GDM1 (cell line): ENCODE measurements around the gene DCLK2.

ENCODE experiments used
- DNase-seq: peaks from one replicate; lab custom pipeline; 2025; lab: John Stamatoyannopoulos, UW

Gene DCLK2

DNA sequence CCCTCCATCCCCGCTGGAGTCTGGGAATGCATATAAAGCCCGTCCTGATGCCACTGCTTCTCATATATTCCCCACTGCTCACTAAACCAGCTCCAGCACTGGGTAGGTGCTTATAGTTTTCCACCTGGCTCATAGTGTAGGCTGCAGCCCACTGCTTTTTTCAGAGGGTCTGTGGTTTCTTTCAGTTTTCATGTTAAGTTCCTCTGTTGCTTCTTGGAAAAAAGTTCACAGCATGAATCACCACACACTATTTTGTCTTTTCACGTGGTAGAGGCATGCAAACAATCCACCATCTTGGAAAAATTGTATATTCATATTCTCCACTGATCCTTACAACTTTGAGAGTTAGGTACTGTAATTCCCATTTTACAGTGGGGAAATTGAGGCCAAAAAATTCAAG is 39.4 kb downstream of the DCLK2 start:
- DNase-seq: no peak

DNA sequence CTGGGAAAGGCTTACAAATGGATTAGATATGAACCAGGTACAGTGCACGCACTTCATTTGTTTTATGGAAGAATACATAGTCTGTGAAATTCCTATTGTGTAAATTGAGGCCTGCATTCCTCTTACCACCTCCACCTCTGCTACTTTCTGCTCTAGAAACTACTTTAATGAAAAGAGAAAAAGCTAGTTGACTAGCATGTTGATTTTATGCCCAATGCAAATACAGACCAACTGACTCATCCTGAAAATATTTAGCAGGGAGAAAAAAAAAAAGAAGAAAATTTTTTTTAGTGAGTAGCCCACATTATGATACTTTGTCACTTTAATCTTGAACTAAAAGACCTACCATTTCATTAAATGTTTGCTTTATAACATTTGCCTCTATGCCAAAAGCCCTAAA is 41.2 kb downstream of the DCLK2 start:
- DNase-seq: no peak

GRCh38 chr4:150123087-150123486 is 44.8 kb downstream of the DCLK2 start:
- DNase-seq: no peak

GRCh38 chr4:150123796-150124677 is 45.8 kb downstream of the DCLK2 start:
- no peak for DNase-seq

DNA sequence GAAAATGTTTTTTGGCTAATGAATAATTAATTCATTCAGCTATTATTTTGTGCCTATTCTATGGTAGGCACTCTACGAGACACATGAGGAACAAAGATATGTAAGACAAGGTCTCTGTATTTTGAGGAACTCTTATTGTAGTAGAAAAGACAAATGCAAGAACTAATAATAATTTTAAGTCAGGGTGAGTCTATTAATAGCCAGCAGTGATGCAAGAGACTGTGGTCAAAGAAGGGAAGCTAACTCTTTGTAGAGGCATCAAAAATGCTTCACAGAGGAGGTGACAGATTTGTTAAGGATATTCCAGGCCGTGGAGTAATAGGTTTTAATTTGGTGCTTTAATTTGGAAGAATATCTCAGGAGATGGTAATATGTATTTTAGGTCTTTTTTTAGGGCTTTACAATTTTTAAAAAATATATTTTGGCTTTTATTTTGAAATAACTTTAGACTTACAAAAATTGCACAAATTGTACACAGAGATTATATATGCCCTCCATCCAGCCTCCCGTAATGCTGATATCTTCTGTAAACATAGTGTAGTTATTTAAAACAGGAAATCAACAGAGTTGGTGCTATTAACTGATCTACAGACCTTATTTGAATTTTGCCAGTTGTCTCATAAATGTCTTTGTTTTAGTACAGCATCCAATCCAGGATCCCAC is 48.1 kb downstream of the DCLK2 start:
- no peak for DNase-seq

DNA sequence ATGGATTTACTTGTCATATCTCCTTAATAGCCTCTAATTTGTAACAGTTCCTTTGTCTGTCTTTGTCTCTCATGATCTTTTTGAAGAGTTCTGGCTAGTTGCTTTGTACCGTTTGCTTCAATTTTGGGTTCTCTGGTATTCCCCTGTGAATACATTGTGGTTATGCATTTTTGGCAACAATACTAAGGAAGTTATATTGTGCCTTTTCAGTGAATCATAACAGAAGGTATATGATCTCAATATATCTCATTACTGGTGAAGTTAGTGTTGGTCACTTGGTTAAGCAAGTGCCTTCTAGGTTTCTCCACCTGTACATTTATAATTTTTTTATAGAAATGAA is 48.6 kb downstream of the DCLK2 start:
- no peak for DNase-seq

DNA sequence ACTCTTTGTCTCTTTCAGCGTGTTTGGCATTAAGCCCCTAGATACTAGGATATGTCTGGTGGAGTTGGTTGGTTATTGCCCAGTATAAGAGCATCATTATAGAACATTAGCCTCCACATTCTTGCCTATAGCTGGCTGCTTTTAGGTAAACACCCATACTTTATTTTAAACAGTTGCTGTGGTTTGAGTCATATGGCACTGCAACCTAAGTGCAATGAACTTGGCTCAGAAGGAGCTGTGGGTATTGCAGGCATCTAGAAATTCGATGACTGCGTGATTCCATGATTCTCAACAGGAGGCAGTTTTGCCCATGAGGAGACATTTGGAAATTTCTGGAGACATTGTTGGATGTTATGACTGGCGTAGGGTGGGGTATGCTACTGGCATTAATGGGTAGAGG is 49.5 kb downstream of the DCLK2 start:
- DNase-seq: no peak

GRCh38 chr4:150130933-150131332 is 52.7 kb downstream of the DCLK2 start:
- no peak for DNase-seq

GRCh38 chr4:150131581-150132228 is 53.5 kb downstream of the DCLK2 start:
- DNase-seq: no peak

GRCh38 chr4:150133605-150134004 is 55.4 kb downstream of the DCLK2 start:
- DNase-seq: no peak

DNA sequence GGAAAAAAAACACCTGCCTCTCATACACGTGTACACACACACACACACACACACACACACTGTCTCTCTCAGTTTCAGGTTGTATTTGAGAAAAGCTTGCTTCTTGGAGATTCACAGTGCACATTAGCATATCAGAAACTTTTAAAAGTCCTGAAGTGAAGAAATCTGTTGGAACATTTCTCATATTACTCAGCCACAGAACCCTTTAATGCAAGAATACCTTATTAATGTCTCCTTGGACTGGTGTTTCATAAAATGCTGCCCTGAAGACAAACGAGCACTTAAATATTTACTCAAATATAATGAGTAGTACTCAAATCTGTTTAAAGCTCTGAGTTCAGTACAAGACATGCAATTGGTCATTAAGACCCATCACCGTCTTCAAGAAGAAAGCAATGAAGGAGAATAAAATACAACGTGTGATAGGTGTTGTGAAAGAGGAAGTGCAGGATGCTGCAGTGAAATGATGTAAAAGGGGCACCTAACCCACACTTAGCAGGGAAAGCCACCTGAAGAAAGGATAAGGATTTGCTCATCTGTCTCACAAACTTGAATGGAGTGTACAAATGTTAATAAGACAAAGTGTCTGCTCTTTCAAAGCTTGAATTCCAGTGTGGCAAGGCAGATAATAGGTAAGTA is 57.0 kb downstream of the DCLK2 start:
- no peak for DNase-seq

- DNase-seq: no peak
These were observed 57.8 kb downstream of the DCLK2 start for GRCh38 chr4:150136036-150136435.

DNA sequence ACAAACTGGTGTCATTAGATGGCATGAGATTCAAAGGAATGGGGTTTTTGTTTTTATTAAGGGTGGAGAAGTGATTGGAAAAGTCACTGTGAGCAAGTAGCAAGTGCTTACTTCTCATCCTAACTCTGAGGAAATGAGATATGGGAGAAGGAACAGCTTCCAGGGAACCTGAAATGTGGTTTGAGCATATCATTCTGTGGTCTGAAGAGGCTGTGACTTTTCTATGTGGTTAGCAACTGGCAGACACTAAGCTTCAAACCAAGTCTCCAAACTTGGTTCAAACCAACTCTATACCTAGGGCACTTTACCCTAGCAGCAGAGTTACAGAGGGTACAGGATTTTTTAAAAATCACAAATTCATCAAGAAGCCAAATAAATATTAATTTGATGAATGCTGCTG is 58.2 kb downstream of the DCLK2 start:
- DNase-seq: no peak

GRCh38 chr4:150139297-150139865 is 61.1 kb downstream of the DCLK2 start:
- DNase-seq: no peak

DNA sequence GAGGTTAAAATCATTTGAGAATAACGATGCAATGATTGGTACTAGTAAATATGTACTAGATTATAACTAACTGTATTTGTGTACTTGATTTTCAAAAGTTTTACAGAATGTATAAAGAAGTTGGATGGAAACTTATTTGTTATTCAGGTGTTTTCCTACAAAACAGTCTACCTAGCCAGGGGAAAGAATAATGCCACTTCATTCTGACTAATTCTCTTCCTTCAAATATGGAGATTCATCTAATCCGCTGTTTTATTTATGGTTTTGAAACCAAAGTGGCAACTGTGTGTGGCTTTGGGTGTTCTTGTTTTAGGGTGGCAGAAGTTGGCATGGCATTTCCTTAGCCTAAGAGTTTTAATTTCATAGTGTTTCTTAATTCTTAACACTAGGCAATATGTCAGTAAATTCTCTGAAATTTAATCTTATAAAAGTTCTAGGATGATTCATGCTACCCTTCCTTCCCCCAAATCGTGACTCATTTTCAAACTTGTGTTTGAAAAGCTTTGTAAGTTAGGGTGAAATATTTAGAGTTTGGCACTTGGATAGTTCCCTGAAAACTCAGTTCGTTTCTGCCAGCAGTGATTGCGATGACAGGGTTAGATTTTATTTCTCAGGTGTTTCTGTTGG is 62.6 kb downstream of the DCLK2 start:
- no peak for DNase-seq

DNA sequence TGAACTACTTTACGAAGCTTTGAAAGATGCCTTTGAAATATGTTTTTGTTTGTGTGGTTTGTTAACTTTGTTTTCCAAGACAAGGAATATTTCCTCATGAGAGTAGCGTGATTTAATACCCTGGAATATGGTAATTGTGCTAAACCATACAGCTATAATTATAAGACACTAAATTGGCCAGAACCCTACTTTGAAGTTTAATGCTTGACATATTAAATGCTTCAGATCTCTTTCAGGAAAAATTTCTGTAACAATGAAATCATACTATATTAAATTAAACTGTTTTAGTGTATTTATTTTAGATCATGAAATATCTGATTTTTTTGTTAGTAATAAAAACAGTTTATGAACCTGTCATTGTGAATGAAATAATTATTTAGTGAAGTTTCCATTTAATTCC is 63.5 kb downstream of the DCLK2 start:
- DNase-seq: no peak

- DNase-seq: no peak
These were observed 64.6 kb downstream of the DCLK2 start for GRCh38 chr4:150142831-150143230.

DNA sequence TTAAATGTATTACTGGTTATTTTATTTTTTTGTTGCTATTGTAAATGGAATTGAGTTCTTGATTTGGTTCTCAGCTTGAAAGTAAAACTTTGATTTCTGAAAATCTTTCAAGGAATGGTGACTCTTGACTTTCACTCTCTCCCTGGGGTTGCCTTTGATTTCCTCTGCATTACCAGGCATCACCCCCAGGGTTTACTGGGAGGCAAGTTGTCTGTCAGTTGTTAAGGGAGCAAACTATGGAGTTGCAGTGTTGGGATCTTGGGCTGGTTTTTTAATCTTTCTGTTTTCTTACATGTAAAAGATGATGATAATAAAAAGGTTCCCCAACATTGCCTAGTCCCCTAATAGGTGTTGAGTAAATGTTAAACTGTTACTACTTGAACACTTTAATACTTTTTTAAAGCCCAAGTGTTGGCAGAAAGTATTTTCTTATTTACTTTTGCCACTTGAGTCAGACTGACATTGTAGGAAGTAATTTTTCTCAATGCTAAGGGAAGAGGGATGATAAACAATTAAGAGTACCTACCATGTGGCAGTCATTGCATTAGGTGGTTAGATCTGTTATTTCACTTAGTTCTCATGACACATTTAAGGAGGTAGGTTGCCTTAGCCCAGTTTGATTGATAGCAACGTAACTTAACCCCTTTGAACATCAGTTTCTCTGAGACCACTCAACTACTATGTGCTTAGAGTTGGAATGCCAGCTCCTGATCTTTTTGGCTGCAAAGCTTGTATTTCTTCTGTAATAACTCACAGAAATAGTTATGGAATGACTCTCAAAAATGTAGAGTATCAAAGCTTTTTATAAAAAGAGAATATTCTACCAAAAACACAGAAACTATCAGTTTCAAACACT is 67.1 kb downstream of the DCLK2 start:
- DNase-seq: no peak

DNA sequence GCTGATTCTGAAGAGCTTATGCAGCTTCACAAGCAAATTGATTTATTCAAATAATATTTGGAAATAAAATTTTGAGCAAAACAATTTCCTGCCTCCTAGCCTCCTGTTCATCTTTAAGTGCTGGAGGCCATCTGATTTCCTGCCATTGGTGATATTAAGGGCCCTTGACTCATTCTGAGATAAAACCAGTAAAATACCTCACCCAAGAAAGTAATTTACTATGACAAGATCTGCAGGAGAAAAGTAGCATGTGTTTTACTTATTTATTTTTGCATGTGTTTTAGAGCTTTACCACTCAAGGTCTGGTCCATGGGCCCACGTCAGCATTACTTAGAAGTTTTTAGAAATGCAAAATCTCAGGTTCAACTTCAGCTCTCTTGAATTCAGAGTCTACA is 67.7 kb downstream of the DCLK2 start:
- DNase-seq: no peak

DNA sequence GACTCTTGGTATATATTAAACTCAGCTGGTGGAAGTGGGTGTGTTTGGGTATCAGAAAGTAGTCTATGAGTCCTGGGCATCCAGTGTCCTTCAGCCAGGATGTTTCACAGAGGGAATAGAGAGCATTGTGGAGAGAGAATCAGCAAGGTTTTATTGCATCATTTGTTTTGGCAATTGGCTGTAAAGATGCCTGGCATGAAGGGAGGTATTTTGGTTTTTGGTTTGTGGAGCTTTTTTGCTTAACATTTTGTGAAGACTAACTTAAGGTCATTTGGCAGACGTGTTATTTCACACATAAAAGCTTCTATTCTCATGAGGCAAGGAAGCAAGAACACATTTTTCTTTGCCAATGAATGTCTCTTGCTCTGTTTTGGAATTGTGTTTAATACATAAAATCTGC is 71.1 kb downstream of the DCLK2 start:
- no peak for DNase-seq

DNA sequence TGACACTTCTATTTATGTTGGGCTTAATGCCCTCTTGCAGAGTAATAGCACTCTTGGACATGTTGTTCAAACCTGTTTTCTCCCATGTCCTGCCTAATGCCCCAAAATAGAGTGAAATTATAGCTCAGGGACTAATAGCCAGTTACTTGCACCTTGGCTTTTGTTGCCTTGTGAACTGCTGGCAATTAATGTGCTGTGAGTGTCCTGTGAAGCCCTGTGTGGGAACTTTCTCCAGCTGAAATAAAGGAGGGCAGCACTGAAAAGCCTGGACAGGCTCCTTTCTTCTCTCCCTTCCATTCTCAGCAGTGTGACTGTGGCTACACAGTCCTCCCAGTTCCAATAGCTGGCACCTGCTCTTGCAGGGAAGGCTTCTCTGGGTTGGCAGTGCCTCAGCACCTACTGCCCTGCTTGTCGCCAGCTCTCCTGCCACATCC is 72.4 kb downstream of the DCLK2 start:
- DNase-seq: no peak
